GM10847 (cell line): ENCODE results near the gene ZNF438.

ENCODE experiments used
- POLR2A ChIP-seq: IDR thresholded peaks from 2 replicates; pipeline ENCODE4 v1.6.1; 2011; ENCODE audit not compliant: insufficient read length; ENCODE audit errors: extremely low read depth

Gene ZNF438

DNA sequence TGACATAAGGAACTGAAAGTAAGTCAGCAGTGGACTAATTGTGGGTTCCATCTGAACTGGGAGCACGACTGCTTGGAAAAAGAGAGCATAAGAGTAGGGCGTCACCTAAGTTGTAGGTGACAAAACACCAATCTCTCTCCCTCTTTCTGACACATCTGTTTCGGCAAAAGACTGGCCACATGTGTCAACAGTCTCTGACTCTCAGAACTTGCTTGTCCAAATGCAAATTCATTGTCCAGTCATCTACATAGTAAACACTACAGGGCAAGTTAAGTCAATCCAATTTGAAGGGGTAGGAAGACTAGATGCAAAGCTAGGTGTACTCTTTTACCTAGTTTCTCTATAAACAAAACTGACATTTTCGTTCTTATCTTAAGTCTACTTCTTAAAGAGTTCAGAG, 87.7 kb downstream of the ZNF438 start:
- no peak for TF ChIP-seq POLR2A

- TF ChIP-seq POLR2A: no peak
Measured at GRCh38 chr10:30943451-30943850, 88.2 kb downstream of the ZNF438 start.

DNA sequence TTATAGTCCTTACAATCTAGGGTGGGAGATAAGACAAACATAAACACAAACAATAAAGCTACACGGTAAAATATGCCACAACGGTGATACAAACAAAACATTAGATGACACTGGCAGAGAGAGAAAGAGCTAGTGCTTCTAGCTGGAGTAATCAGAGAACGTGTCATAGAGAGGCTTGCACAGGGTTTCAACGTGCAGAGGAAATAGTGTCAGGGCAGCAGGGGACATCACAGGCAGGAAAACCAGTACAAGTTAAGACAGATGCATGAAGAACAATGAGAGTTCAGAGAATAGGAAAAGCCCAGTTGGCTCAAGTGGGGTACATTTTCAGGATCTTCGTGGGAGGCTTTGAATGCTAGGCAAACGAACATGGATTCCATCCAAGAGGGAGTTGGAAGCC, 91.4 kb downstream of the ZNF438 start:
- no peak for TF ChIP-seq POLR2A

- no peak for TF ChIP-seq POLR2A
Measured at GRCh38 chr10:30939643-30940251, 91.9 kb downstream of the ZNF438 start.

DNA sequence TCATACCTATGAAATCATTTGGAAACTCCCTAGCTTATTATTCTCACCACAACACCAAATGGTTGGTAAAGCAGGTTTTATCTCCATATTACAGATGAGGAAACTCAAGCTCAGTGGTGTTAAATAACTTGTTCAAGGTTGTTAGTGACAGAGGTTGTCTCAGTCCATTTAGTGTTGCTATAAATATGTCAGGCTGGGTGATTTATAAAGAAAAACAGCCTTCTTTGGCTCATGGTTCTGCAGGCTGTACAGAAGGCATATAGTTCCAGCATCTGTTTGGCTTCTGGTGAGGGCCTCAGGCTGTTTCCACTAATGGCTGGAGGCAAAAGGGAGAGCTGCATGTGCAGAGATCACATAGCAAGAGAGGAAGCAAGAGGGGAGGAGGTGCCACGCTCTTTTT, 96.6 kb downstream of the ZNF438 start:
- no peak for TF ChIP-seq POLR2A

DNA sequence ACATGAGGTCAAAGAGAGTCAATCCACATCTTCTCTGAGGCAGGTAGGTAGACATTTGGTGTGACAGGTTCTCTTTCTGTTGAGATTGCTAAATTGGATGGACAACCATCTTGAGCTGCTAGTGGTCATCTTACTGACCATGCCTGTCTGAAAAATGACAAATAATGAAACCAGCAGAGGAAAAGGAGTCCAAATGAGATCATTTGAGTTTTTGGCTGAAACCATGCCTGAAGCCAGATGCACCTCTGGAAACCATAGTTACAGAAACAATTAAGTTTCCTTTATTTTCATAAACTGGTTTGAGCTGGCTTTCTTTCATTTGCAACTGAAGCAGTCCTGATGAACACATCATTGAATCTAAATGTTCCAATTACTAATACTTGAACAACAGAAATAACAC, 100.6 kb downstream of the ZNF438 start:
- no peak for TF ChIP-seq POLR2A

DNA sequence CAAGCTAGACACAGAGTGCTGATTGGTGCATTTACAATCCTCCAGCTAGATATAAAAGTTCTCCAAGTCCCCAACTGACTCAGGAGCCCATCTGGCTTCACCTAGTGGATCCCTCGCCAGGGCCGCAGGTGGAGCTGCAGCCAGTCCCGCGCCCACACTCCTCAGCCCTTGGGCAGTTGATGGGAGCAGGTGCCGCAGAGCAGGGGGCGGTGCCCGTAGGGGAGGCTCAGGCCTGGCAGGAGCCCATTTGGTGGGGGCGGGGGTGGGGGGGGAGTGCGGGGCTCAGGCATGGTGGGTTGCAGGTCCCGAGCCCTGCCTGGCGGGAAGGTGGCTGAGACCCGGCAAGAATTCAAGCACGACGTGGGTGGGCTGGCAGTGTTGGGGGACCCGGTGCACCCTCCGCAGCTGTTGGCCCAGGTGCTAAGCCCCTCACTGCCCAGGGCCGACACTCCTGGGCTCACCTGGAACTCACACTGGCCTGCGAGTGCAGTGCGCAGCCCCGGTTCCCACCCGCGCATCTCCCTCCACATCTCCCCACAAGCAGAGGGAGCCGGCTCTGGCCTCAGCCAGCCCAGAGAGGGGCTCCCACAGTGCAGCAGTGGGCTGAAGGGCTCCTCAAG, 101.7 kb downstream of the ZNF438 start:
- no peak for TF ChIP-seq POLR2A

- TF ChIP-seq POLR2A: no peak
Measured at GRCh38 chr10:30928742-30929141, 102.9 kb downstream of the ZNF438 start.

GRCh38 chr10:30918651-30919050, 113.0 kb downstream of the ZNF438 start:
- TF ChIP-seq POLR2A: no peak

- no peak for TF ChIP-seq POLR2A
Measured at GRCh38 chr10:30917789-30918188, 113.9 kb downstream of the ZNF438 start.

DNA sequence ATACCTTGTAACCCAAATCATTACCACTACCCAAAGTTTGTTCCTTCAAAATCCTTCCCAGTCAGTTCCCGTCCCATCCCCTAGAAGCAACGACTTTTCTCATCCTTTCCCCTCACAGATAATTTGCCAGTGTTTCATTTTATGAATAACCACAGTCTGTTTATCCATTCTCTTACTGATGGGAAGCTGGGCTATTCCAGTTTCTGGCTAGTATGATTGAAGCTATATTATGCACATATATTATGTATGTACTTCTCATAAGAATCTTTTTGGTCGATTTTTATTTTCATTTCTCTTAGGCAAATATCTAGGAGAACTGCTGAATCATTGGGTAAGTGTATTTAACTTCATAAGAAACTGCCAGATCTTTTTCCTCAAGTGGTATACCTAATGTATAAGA, 114.6 kb downstream of the ZNF438 start:
- no peak for TF ChIP-seq POLR2A

DNA sequence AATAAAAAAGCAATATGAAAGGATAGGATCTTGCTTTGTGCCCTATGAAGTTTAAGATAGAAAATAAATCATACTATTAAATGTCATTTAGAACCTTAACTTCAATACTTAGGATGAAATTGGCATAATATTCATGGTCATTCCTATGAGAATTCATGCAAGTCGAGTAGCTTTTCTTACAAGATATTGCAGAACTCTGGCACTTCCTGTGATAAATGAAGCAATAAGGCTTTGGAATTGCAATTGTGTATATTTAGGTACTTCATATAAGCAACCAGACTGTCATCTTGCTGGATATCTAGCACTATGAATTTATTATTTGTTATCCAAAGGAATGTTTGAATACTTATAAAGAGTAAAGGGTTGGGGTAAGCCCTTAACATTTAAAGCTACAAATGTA, 116.5 kb downstream of the ZNF438 start:
- TF ChIP-seq POLR2A: no peak

- TF ChIP-seq POLR2A: no peak
Measured at GRCh38 chr10:30911303-30911863, 120.3 kb downstream of the ZNF438 start.

- no peak for TF ChIP-seq POLR2A
Measured at GRCh38 chr10:30903397-30904138, 128.1 kb downstream of the ZNF438 start.

DNA sequence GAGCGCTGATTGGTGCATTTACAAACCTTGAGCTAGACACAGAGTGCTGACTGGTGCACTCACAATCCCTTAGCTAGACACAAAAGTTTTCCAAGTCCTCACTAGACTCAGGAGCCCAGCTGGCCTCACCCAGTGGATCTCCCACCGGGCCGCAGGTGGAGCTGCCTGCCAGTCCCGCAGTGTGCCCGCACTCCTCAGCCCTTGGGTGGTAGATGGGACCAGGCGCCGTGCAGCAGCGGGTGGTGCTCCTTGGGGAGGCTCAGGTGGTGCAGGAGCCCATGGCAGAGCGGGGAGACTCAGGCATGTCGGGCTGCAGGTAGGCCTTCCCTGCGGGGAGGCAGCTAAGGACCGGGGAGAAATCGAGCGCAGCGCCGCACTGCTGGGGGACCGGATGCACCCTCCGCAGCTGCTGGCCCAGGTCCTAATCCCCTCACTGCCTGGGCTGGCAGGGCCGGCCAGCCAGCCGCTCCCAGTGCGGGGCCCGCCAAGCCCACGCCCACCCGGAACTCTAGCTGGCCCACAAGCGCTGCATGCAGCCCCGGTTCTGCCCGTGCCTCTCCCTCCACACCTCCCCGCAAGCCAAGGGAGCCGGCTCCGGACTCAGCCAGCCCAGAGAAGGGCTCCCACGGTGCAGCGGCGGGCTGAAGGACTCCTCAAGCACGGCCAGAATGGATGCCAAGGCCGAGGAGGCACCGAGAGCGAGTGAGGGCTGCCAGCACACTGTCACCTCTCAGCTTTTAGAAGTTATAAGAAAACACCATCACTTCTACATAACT, 128.9 kb downstream of the ZNF438 start:
- no peak for TF ChIP-seq POLR2A

DNA sequence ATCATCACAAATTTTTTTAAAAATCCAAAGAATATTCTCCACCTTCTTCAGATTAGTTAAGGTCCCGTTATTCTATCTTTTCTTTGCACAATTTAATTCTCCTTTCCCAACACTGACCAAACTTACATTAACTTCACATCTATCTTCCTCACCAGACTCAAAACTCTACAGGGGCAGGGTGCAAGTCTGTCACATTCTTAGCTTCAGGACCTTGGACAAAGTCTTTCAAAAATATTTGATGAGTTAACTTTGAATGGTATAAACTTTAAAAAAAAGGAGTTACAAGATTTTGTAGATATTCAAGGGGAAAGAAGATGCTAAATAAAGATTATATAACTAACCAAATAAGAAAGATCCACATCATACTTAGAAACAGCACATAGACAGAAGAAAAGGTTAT, 132.7 kb downstream of the ZNF438 start:
- TF ChIP-seq POLR2A: no peak

DNA sequence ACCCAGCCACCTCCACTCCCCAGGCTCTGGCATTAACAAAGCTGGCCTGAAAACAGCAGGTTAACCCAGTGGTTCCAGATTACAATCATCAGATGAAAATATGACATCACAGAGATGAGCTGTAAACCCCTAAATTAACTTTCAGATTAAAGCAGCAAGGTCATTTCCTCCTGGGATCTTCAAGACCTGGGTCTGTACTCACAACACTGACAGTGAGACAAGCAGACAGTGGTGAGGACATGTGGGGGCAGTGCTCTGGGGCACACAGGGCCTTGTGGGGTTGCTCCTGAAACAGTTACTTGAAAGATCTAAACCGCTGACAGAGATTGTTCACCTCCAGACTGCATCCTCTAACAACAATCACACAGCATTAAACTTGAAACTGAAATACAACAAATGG, 134.1 kb downstream of the ZNF438 start:
- TF ChIP-seq POLR2A: no peak
